Neural crest cell (in vitro differentiated cells): ENCODE data around the gene ASGR1. TPM values are rescaled to one million over a fixed set of nuclear protein-coding genes. Genes with fewer than 3 reads are reported as not detected.

ENCODE experiments used
- DNase-seq: peaks from one replicate; pipeline ENCODE4 v3.0.0; 2021; ENCODE audit warnings: low read depth, mixed read lengths, low spot score
- H3K27ac Mint-ChIP-seq: one replicate; pipeline ENCODE4 v1.8.0; 2021; ENCODE audit warnings: mild to moderate bottlenecking, mixed read lengths; ENCODE audit not compliant: unreplicated experiment
- H3K27me3 Mint-ChIP-seq: 2 replicates; pipeline ENCODE4 v1.8.0; 2021; ENCODE audit warnings: low read depth, mild to moderate bottlenecking, mixed read lengths
- H3K36me3 Mint-ChIP-seq: 2 replicates; pipeline ENCODE4 v1.8.0; 2021; ENCODE audit warnings: low read depth, mild to moderate bottlenecking, mixed read lengths
- H3K4me1 Mint-ChIP-seq: 2 replicates; pipeline ENCODE4 v1.8.0; 2021; ENCODE audit warnings: mixed read lengths
- H3K4me3 Mint-ChIP-seq: one replicate; pipeline ENCODE4 v1.8.0; 2021; ENCODE audit warnings: mild to moderate bottlenecking, mixed read lengths
- H3K9me3 Mint-ChIP-seq: 2 replicates; pipeline ENCODE4 v1.8.0; 2021; ENCODE audit warnings: mixed read lengths
- CTCF ChIP-seq: fragments of 200-600 bp; sonication (generic); conservative IDR thresholded peaks from 2 replicates; pipeline ENCODE4 v1.5.0; 2021; ENCODE audit warnings: antibody characterized with exemption, mild to moderate bottlenecking
- total RNA-seq: library from RNA; stranded (reverse); gene quantifications from 2 replicates; pipeline ENCODE4 v1.2.1, GENCODE V29; 2021

The ASGR1 gene
- total RNA-seq, 1 donor from 2014 or later = 11.2 TPM

GRCh38 chr17:7214300-7215135 lies 35.3 kb upstream of the ASGR1 start:
- peak overlapping the region; percentile 91 for H3K4me3 Mint-ChIP-seq
- DNase-seq = peak; percentile 100
- peak overlapping the region; percentile 99 for H3K27ac Mint-ChIP-seq
- no peaks in the 10 kb centered on the region for H3K36me3 Mint-ChIP-seq
- H3K4me1 Mint-ChIP-seq = peaks cover 74% of the 10 kb centered on the region
- peaks cover 35% of the 10 kb centered on the region for H3K27me3 Mint-ChIP-seq
- no peaks in the 10 kb centered on the region for H3K9me3 Mint-ChIP-seq
- TF ChIP-seq CTCF = peak; percentile 70

GRCh38 chr17:7213895-7214299 lies 34.7 kb upstream of the ASGR1 start:
- H3K36me3 Mint-ChIP-seq = no peaks in the 10 kb centered on the region
- peaks cover 30% of the 10 kb centered on the region for H3K27me3 Mint-ChIP-seq
- H3K9me3 Mint-ChIP-seq = no peaks in the 10 kb centered on the region
- peak overlapping the region; percentile 91 for H3K4me3 Mint-ChIP-seq
- H3K27ac Mint-ChIP-seq = peak overlapping the region; percentile 99
- DNase-seq = peak; percentile 96
- peak; percentile 77 for TF ChIP-seq CTCF
- peaks cover 68% of the 10 kb centered on the region for H3K4me1 Mint-ChIP-seq

- Mint-ChIP-seq H3K9me3 (no peaks in the 10 kb centered on the region), H3K4me3 (peak overlapping the region; percentile 67), H3K4me1 (peaks cover 66% of the 10 kb centered on the region), H3K36me3 (no peaks in the 10 kb centered on the region), H3K27ac (peak overlapping the region; percentile 38), H3K27me3 (peaks cover 23% of the 10 kb centered on the region)
- TF ChIP-seq CTCF = no peak
- DNase-seq = no peak
Measured at GRCh38 chr17:7211491-7212273, 32.5 kb upstream of the ASGR1 start.

- Mint-ChIP-seq H3K9me3 (no peaks in the 10 kb centered on the region), H3K27ac (no peak overlapping the region), H3K36me3 (no peaks in the 10 kb centered on the region), H3K27me3 (peaks cover under 1% of the 10 kb centered on the region), H3K4me1 (peaks cover 66% of the 10 kb centered on the region), H3K4me3 (peak overlapping the region; percentile 65)
- no peak for DNase-seq
- TF ChIP-seq CTCF = no peak
Measured at GRCh38 chr17:7208754-7209460, 29.7 kb upstream of the ASGR1 start.

- Mint-ChIP-seq H3K4me1 (peaks cover 60% of the 10 kb centered on the region), H3K9me3 (no peaks in the 10 kb centered on the region), H3K27me3 (no peaks in the 10 kb centered on the region), H3K4me3 (peak overlapping the region; percentile 65), H3K36me3 (no peaks in the 10 kb centered on the region), H3K27ac (no peak overlapping the region)
- DNase-seq = no peak
- no peak for TF ChIP-seq CTCF
Measured at GRCh38 chr17:7208027-7208571, 28.9 kb upstream of the ASGR1 start.
